Measurements from ENCODE around the gene CDRT4.

DNA sequence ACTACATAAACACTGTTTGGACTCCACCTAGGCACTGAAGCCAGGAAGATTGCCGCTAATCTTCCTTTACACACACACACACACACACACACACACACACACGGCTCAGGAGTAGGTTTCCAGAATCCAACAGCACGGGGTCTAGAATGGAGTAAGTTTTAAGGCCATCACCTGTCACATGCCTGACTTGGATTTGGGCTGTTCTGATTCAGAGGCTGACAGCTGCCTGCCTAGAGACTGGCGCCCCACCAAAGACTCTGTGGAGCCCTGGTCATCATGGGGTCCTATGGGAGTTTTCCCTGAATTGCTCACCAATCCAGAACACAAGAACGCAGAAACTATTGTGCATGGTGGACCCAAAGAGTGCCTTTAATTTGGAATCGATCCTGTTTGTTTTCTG lies 10.9 kb downstream of the CDRT4 start:
- TF ChIP-seq, protein P1, sequence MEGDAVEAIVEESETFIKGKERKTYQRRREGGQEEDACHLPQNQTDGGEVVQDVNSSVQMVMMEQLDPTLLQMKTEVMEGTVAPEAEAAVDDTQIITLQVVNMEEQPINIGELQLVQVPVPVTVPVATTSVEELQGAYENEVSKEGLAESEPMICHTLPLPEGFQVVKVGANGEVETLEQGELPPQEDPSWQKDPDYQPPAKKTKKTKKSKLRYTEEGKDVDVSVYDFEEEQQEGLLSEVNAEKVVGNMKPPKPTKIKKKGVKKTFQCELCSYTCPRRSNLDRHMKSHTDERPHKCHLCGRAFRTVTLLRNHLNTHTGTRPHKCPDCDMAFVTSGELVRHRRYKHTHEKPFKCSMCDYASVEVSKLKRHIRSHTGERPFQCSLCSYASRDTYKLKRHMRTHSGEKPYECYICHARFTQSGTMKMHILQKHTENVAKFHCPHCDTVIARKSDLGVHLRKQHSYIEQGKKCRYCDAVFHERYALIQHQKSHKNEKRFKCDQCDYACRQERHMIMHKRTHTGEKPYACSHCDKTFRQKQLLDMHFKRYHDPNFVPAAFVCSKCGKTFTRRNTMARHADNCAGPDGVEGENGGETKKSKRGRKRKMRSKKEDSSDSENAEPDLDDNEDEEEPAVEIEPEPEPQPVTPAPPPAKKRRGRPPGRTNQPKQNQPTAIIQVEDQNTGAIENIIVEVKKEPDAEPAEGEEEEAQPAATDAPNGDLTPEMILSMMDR (conservative IDR thresholded peaks at IDR 0.05): no peak
- no peak for TF ChIP-seq EZH2 (IDR thresholded peaks at IDR 0.05; ENCODE audit: low read depth)

All from PC-9 (cell line).